Erythroblast (primary cell): ENCODE data around the gene KCNB1.

Experiments
- GATA1 ChIP-seq: IDR thresholded peaks from 2 replicates; pipeline ENCODE4 v1.6.1; 2011; ENCODE audit warnings: low read depth, mild to moderate bottlenecking, control low read depth, low read length, moderate library complexity
- POLR2A ChIP-seq: IDR thresholded peaks from 2 replicates; pipeline ENCODE4 v1.6.1; 2011; ENCODE audit warnings: mild to moderate bottlenecking, low read length

DNA sequence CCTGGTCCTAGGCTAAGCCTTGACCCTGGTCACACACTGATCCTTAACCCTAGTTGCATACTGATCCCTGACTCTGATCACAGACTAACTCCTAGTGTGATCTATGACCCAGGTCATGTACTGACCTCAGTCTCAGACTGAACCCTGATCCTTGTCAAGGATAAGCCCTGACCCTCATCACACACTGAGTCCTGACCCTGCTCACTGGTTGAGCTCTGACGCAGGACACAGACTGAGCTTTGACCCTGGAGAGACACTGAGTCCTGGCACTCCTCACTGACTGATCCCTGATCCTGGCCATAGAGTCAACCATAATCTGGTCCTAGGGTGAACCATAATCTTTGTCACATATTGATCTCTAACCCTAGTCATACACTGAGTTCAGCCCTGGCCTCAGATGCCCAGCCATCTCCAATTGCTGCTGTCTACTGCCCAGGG is 37.9 kb downstream of the KCNB1 start:
- no peak for TF ChIP-seq POLR2A
- TF ChIP-seq GATA1 = no peak
